ENCODE data around the gene AACS.

GRCh38 chr12:125129591-125130255 lies 64.5 kb downstream of the AACS start:
- TF ChIP-seq, protein P1, sequence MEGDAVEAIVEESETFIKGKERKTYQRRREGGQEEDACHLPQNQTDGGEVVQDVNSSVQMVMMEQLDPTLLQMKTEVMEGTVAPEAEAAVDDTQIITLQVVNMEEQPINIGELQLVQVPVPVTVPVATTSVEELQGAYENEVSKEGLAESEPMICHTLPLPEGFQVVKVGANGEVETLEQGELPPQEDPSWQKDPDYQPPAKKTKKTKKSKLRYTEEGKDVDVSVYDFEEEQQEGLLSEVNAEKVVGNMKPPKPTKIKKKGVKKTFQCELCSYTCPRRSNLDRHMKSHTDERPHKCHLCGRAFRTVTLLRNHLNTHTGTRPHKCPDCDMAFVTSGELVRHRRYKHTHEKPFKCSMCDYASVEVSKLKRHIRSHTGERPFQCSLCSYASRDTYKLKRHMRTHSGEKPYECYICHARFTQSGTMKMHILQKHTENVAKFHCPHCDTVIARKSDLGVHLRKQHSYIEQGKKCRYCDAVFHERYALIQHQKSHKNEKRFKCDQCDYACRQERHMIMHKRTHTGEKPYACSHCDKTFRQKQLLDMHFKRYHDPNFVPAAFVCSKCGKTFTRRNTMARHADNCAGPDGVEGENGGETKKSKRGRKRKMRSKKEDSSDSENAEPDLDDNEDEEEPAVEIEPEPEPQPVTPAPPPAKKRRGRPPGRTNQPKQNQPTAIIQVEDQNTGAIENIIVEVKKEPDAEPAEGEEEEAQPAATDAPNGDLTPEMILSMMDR (IDR thresholded peaks at IDR 0.05), result no peak
- TF ChIP-seq EZH2 (IDR thresholded peaks at IDR 0.05; ENCODE audit: borderline replicate concordance, insufficient read depth, low read depth, low read length, poor library complexity, severe bottlenecking), result no peak
